Ascending aorta (tissue), 2 donors: ENCODE results near the gene HMCN1. TPM values are rescaled to one million over a fixed set of nuclear protein-coding genes. Genes with fewer than 3 reads are reported as not detected.
"Not testable (repeated sequence)": the region's sequence is repeated elsewhere in the genome, so short reads cannot be mapped to it uniquely, and the experiment has no call there.

Experiments used
- DNase-seq, 2 donors: peaks; one replicate each; pipeline ENCODE4 v3.0.0-alpha.2; 2019; ENCODE audit warnings: low spot score in 2 of 2
- H3K27ac ChIP-seq, 2 donors: fragments of 200-600 bp; sonication (generic); one replicate each; pipeline ENCODE4 v1.5.1; 2016 to 2017; ENCODE audit warnings: mild to moderate bottlenecking in 1 of 2
- H3K27me3 ChIP-seq: fragments of 200-600 bp; sonication (generic); one replicate; pipeline ENCODE4 v1.5.1; 2017
- H3K36me3 ChIP-seq, 2 donors: fragments of 200-600 bp; sonication (generic); one replicate each; pipeline ENCODE4 v1.5.1; 2016
- H3K4me1 ChIP-seq, 2 donors: fragments of 200-600 bp; sonication (generic); one replicate each; pipeline ENCODE4 v1.5.1; 2016 to 2017; ENCODE audit warnings: mild to moderate bottlenecking in 1 of 2
- H3K4me3 ChIP-seq, 2 donors: fragments of 200-600 bp; sonication (generic); one replicate each; pipeline ENCODE4 v1.5.1; 2016 to 2017; ENCODE audit warnings: mild to moderate bottlenecking in 1 of 2
- H3K9me3 ChIP-seq, 2 donors: fragments of 200-600 bp; sonication (generic); one replicate each; pipeline ENCODE4 v1.5.1; 2016
- intact Hi-C: fragments of 100-400 bp; cut with DNase I; formaldehyde crosslinking; loops from one replicate; pipeline ENCODE4 v1.15.1; 2023
- total RNA-seq: library from RNA; depleted of rRNA; stranded (reverse); fragments of >200 nt; gene quantifications from one replicate; pipeline ENCODE4 v1.1.0, GENCODE V29; 2016
- TF ChIP-seq, protein P1 (sequence below), 3 experiments: fragments of 200-600 bp in 2 of 3; fragments of 450-650 bp in 1 of 3; sonication (generic) in 2 of 3; IDR thresholded peaks; one replicate each; pipeline ENCODE4 v1.5.1; 2016 to 2019; ENCODE audit warnings: antibody characterized with exemption in 3 of 3, mild to moderate bottlenecking in 1 of 3, moderate library complexity in 1 of 3

HMCN1 gene
- total RNA-seq, 1 donor from 2014 or later, result 61.7 TPM

DNA sequence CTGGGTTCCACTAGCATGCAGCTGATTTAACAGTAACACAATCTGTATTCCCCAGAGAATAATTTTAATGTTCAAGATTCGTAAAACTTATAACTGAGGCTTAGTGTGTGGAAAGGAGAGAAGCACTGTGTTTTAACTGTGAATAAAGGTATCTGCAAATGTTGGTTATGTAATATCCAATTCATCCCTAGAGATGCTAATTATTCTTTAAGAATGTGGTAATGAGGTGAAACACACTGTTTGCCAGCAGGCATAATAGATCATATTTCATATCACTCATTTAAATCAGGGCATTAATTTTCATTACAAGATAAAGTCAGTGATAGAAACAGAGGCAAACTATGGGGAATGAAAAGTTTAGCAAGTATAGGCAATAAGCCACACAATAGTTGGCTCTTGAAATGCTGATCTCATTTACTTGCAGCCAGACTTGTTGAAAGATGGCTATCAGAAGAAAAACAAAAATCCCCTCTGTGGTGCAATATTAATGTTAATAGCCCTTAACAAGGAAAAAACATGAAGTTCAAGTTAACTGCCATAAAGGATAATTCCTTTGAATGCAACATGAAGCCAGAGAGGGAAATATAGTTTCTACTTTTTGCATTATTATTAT is 33.4 kb downstream of the HMCN1 start:
- intact Hi-C loops, result no loop called here
- Histone ChIP-seq H3K9me3 (no peaks in the 10 kb centered on the region), H3K36me3 (no peaks in the 10 kb centered on the region), H3K4me1 (peaks cover 4 to 10% of the 10 kb centered on the region in 2 donors), H3K4me3 (no peak overlapping the region), H3K27ac (peak overlapping the region in 1 of 2 donors; percentile 14), H3K27me3 (no peaks in the 10 kb centered on the region)
- TF ChIP-seq, protein P1, sequence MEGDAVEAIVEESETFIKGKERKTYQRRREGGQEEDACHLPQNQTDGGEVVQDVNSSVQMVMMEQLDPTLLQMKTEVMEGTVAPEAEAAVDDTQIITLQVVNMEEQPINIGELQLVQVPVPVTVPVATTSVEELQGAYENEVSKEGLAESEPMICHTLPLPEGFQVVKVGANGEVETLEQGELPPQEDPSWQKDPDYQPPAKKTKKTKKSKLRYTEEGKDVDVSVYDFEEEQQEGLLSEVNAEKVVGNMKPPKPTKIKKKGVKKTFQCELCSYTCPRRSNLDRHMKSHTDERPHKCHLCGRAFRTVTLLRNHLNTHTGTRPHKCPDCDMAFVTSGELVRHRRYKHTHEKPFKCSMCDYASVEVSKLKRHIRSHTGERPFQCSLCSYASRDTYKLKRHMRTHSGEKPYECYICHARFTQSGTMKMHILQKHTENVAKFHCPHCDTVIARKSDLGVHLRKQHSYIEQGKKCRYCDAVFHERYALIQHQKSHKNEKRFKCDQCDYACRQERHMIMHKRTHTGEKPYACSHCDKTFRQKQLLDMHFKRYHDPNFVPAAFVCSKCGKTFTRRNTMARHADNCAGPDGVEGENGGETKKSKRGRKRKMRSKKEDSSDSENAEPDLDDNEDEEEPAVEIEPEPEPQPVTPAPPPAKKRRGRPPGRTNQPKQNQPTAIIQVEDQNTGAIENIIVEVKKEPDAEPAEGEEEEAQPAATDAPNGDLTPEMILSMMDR (IDR thresholded peaks at IDR 0.05), result no peak
- no peak for DNase-seq

DNA sequence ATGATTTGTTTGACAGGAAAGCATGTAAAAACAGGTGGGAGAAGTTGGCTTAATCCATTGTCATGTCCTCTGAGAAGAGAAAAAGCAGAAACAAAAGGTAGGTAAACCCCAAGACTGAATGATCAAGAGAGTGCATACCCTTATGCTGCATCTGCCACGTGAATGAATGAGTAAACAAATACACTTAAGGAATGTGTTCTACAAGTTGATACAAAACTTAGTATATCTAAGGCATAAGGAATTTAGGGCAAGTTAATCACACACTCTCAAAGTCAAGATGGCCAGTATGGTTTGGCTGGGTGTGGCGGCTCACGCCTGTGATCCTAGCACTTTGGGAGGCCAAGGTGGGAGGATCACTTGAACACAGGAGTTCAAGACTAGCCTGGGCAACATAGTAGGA is 34.2 kb downstream of the HMCN1 start:
- Histone ChIP-seq H3K27ac (no peak overlapping the region), H3K4me3 (no peak overlapping the region), H3K9me3 (no peaks in the 10 kb centered on the region), H3K36me3 (no peaks in the 10 kb centered on the region), H3K27me3 (no peaks in the 10 kb centered on the region), H3K4me1 (peaks cover 4 to 10% of the 10 kb centered on the region in 2 donors)
- TF ChIP-seq, protein P1 (IDR thresholded peaks at IDR 0.05), result no peak
- intact Hi-C loops, result no loop called here
- no peak for DNase-seq

DNA sequence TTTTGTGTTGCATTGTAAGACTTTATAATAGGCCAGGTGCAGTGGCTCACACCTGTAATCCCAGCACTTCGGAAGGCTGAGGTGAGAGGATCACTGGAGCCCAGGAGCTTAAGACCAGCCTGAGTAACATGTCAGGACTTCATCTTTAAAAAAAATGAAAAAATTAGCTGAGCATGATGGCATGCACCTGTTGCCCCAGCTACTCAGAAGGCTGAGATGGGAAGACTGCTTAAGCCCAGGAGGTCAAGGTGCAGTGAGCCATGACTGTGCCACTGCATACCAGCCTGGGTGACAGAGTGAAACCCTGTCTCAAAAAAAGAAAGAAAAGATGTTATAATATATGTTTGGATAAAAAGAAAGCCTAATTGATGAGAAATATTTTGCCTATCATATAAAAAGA is 34.9 kb downstream of the HMCN1 start:
- peaks cover 4 to 10% of the 10 kb centered on the region in 2 donors for H3K4me1 ChIP-seq
- TF ChIP-seq, protein P1 (IDR thresholded peaks at IDR 0.05), result no peak
- no peaks in the 10 kb centered on the region for H3K27me3 ChIP-seq
- no peaks in the 10 kb centered on the region for H3K36me3 ChIP-seq
- H3K9me3 ChIP-seq, result no peaks in the 10 kb centered on the region
- no peak overlapping the region for H3K4me3 ChIP-seq
- intact Hi-C loops, result no loop called here
- no peak overlapping the region for H3K27ac ChIP-seq
- DNase-seq, result no peak

DNA sequence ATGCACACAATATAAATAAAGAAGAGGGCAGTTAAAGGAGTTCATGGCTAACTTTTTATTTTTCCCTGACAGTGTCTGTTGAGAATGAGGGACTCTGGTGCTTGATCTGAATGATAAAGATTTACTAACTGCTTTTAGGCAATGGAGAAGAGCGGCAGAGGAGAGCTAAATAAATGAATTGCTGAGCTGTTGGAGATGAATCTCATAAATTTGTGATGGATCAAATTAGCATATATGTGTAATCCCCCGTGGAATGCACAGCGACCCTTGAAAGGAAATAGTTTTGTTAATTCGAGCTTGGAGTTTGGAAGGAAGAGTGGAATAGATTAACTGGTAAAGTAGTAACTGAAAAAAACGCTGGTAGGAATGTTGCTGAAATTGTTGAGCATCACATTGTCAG is 40.2 kb downstream of the HMCN1 start:
- H3K36me3 ChIP-seq, result no peaks in the 10 kb centered on the region
- H3K9me3 ChIP-seq, result no peaks in the 10 kb centered on the region
- H3K4me1 ChIP-seq, result no peaks in the 10 kb centered on the region
- H3K4me3 ChIP-seq, result no peak overlapping the region
- intact Hi-C loops, result no loop called here
- DNase-seq, result no peak
- H3K27ac ChIP-seq, result no peak overlapping the region
- TF ChIP-seq, protein P1 (IDR thresholded peaks at IDR 0.05), result no peak
- H3K27me3 ChIP-seq, result no peaks in the 10 kb centered on the region

DNA sequence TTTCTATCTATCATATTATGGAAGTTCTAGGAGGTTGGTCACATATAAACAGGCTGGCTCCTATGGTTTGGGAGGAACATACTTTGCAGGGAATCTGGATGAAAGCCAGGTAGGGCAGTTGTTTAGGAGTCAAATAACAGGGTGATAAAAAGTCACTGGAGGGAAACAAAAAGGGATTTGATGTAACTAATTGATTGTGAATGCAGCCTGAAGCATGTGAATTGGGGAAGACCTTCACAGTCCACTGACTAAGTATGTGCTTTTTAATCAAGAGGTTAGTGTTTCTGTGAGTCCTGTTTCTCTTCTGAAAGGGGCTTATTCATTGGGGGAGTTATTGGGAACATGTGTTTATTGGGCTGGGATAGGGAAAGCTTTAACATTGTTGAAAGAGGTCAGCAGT is 41.3 kb downstream of the HMCN1 start:
- H3K9me3 ChIP-seq, result no peaks in the 10 kb centered on the region
- no peaks in the 10 kb centered on the region for H3K27me3 ChIP-seq
- DNase-seq, result no peak
- H3K36me3 ChIP-seq, result no peaks in the 10 kb centered on the region
- H3K4me1 ChIP-seq, result no peaks in the 10 kb centered on the region
- TF ChIP-seq, protein P1 (IDR thresholded peaks at IDR 0.05), result no peak
- no peak overlapping the region for H3K4me3 ChIP-seq
- intact Hi-C loops, result no loop called here
- H3K27ac ChIP-seq, result no peak overlapping the region

DNA sequence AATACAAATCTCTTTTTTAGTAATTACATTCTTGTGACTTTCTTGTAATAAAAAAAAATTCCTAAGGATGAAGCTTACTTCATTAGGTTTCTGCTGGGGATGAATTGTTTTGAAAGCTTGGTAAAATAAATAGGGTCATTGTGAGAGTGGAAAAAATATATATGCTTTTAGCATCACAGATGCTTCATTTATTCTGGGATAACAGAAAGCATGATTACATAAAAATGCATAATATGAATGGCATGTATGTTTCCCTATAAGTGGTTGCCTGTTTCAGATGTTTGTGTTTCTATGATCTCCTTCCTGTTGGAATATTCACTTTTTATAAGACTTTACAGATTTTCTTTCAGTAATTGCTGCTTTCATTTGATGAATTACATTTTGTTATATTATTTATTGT is 42.3 kb downstream of the HMCN1 start:
- Histone ChIP-seq H3K27me3 (no peaks in the 10 kb centered on the region), H3K9me3 (peaks cover 0 to 2% of the 10 kb centered on the region in 2 donors), H3K4me3 (no peak overlapping the region), H3K4me1 (no peaks in the 10 kb centered on the region), H3K27ac (no peak overlapping the region), H3K36me3 (no peaks in the 10 kb centered on the region)
- intact Hi-C loops, result no loop called here
- no peak for DNase-seq
- TF ChIP-seq, protein P1 (IDR thresholded peaks at IDR 0.05), result no peak

DNA sequence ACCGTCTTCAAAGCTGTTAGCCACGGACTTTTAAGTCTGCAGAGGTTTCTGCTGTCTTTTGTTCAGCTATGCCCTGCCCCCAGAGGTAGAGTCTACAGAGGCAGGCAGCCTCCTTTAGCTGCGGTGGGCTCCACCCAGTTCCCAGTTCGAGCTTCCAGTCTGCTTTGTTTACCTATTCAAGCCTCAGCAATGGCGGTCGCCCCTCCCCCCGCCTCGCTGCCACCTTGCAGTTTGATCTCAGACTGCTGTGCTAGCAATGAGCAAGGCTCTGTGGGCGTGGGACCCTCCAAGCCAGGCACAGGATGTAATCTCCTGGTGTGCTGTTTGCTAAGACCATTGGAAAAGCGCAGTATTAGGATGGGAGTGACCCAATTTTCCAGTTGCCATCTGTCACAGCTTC is 49.7 kb downstream of the HMCN1 start:
- H3K4me3 ChIP-seq, intact Hi-C loops, DNase-seq, H3K27ac ChIP-seq, H3K27me3 ChIP-seq, H3K36me3 ChIP-seq: not testable (repeated sequence)
- H3K9me3 ChIP-seq, result peaks cover 0 to 11% of the 10 kb centered on the region in 2 donors
- H3K4me1 ChIP-seq, result peaks cover 0 to 13% of the 10 kb centered on the region in 2 donors
